C4-2B (cell line): ENCODE results near the gene PLD3.

Experiments used
- ZFX ChIP-seq: fragments of 450-650 bp; IDR thresholded peaks from 2 replicates; pipeline ENCODE4 v1.6.1; 2017
- TF ChIP-seq, protein P1 (sequence below): fragments of 450-650 bp; conservative IDR thresholded peaks from 2 replicates; pipeline ENCODE4 v1.5.1; 2017; ENCODE audit warnings: mild to moderate bottlenecking

DNA sequence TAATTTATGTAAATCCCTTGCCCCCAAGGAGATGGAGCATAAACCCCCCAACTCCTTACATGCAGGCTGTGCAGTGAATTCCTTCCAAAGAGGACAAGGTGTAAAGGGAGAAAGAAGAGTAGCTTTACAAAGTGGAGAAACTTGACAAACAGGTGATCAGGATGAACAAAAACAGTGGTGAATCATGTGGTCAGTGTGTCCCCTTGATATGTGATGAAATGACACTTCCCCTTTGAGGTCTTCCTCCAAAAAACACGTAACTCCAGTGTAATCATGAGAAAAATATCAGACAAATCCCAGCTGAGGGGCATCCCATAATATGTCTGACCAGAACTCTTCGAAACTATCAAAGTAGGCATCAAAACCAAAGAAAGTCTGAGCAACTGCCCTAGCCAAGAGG lies 33.8 kb upstream of the PLD3 start:
- no peak for TF ChIP-seq ZFX
- TF ChIP-seq, protein P1, sequence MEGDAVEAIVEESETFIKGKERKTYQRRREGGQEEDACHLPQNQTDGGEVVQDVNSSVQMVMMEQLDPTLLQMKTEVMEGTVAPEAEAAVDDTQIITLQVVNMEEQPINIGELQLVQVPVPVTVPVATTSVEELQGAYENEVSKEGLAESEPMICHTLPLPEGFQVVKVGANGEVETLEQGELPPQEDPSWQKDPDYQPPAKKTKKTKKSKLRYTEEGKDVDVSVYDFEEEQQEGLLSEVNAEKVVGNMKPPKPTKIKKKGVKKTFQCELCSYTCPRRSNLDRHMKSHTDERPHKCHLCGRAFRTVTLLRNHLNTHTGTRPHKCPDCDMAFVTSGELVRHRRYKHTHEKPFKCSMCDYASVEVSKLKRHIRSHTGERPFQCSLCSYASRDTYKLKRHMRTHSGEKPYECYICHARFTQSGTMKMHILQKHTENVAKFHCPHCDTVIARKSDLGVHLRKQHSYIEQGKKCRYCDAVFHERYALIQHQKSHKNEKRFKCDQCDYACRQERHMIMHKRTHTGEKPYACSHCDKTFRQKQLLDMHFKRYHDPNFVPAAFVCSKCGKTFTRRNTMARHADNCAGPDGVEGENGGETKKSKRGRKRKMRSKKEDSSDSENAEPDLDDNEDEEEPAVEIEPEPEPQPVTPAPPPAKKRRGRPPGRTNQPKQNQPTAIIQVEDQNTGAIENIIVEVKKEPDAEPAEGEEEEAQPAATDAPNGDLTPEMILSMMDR: no peak
